Fibroblast of mammary gland (primary cell): Measurements from ENCODE around the gene KANK2.
A peak's percentile ranks its signal among the peaks of the same experiment; 100 is the strongest.
"Not testable (repeated sequence)": the region's sequence is repeated elsewhere in the genome, so short reads cannot be mapped to it uniquely, and the experiment has no call there.

Experiments used
- DNase-seq: peaks from one replicate; pipeline ENCODE4 v3.0.0-alpha.2; 2010; ENCODE audit warnings: low read depth
- H3K4me3 ChIP-seq: 2 replicates; pipeline ENCODE4 v1.5.1; 2011; ENCODE audit warnings: low read depth, mild to moderate bottlenecking, low read length, moderate library complexity; ENCODE audit not compliant: control insufficient read depth
- CTCF ChIP-seq: conservative IDR thresholded peaks from 2 replicates; pipeline ENCODE4 v1.5.1; 2011; ENCODE audit warnings: low read depth, low read length, inconsistent platforms; ENCODE audit not compliant: control insufficient read depth, insufficient read depth

Gene KANK2

GRCh38 chr19:11140896-11141295, 56.4 kb downstream of the KANK2 start:
- DNase-seq = no peak
- H3K4me3 ChIP-seq = no peak overlapping the region
- TF ChIP-seq CTCF = no peak

GRCh38 chr19:11140023-11140538, 57.3 kb downstream of the KANK2 start:
- DNase-seq, H3K4me3 ChIP-seq: not testable (repeated sequence)

GRCh38 chr19:11138601-11139300, 58.6 kb downstream of the KANK2 start:
- H3K4me3 ChIP-seq = peak overlapping the region; percentile 4
- DNase-seq = peak; percentile 86
- no peak for TF ChIP-seq CTCF

- DNase-seq = peak; percentile 92
- H3K4me3 ChIP-seq = no peak overlapping the region
- TF ChIP-seq CTCF = peak; percentile 86
Observed at GRCh38 chr19:11137542-11138384, 59.6 kb downstream of the KANK2 start.

GRCh38 chr19:11136400-11137101, 60.8 kb downstream of the KANK2 start:
- H3K4me3 ChIP-seq = no peak overlapping the region
- no peak for DNase-seq
- TF ChIP-seq CTCF = no peak

GRCh38 chr19:11131471-11131870, 65.9 kb downstream of the KANK2 start:
- no peak for DNase-seq
- H3K4me3 ChIP-seq = no peak overlapping the region
- TF ChIP-seq CTCF = no peak
